DND-41 (cell line): ENCODE data around the gene DAG1.
A peak's percentile ranks its signal among the peaks of the same experiment; 100 is the strongest.

Source experiments
- ATAC-seq: fragments of 200-7000 bp; cut with Tn5 transposase; 3 replicates; pipeline ENCODE4 v1.9.1; 2021; ENCODE audit warnings: low read depth; ENCODE audit not compliant: insufficient read depth
- DNase-seq: peaks from one replicate; pipeline ENCODE4 v3.0.0-alpha.2; 2020
- H2AFZ ChIP-seq: 2 replicates; pipeline ENCODE4 v1.6.0; 2012; ENCODE audit warnings: low read depth, low read length
- H3K27ac ChIP-seq: 2 replicates; pipeline ENCODE4 v1.5.1; 2012; ENCODE audit warnings: low read length, inconsistent platforms
- H3K27me3 ChIP-seq: fragments of 200-600 bp; sonication (generic); 2 replicates; pipeline ENCODE4 v1.6.0; 2012; ENCODE audit warnings: low read length, mild to moderate bottlenecking, inconsistent platforms; ENCODE audit not compliant: insufficient read depth, poor library complexity
- H3K36me3 ChIP-seq: 2 replicates; pipeline ENCODE4 v1.5.1; 2012; ENCODE audit warnings: low read length, inconsistent platforms; ENCODE audit not compliant: insufficient read depth
- H3K4me1 ChIP-seq: 2 replicates; pipeline ENCODE4 v1.5.1; 2012; ENCODE audit warnings: mild to moderate bottlenecking, low read length; ENCODE audit not compliant: insufficient read depth
- H3K4me2 ChIP-seq: 2 replicates; pipeline ENCODE4 v1.6.0; 2012; ENCODE audit warnings: mild to moderate bottlenecking, moderate library complexity, low read length, inconsistent platforms; ENCODE audit not compliant: insufficient read depth
- H3K4me3 ChIP-seq, 2 experiments: fragments of 200-600 bp in 1 of 2; shearing (Covaris generic) in 1 of 2; 2 replicates each; pipeline ENCODE4 v1.5.1; 2012 to 2016; ENCODE audit warnings: inconsistent platforms in 2 of 2, low read length in 2 of 2, mild to moderate bottlenecking in 2 of 2, low read depth in 1 of 2, moderate library complexity in 1 of 2
- H3K79me2 ChIP-seq: 2 replicates; pipeline ENCODE4 v1.6.0; 2012; ENCODE audit warnings: low read length, inconsistent platforms; ENCODE audit not compliant: insufficient read depth
- H3K9ac ChIP-seq: 2 replicates; pipeline ENCODE4 v1.6.0; 2012; ENCODE audit warnings: low read depth, mild to moderate bottlenecking, inconsistent platforms, low read length, moderate library complexity
- H3K9me3 ChIP-seq: 2 replicates; pipeline ENCODE4 v1.5.1; 2012; ENCODE audit warnings: low read length, moderate library complexity, mild to moderate bottlenecking, inconsistent platforms; ENCODE audit not compliant: insufficient read depth, severe bottlenecking
- H4K20me1 ChIP-seq: 2 replicates; pipeline ENCODE4 v1.6.0; 2012; ENCODE audit warnings: low read length; ENCODE audit not compliant: insufficient read depth
- CTCF ChIP-seq: IDR thresholded peaks from 2 replicates; pipeline ENCODE4 v1.5.1; 2012; ENCODE audit warnings: borderline replicate concordance, low read length, moderate library complexity, mild to moderate bottlenecking; ENCODE audit not compliant: poor library complexity, severe bottlenecking; ENCODE audit errors: extremely low read depth
- EZH2 ChIP-seq: IDR thresholded peaks from 3 replicates; pipeline ENCODE4 v1.6.1; 2012; ENCODE audit warnings: borderline replicate concordance, low read depth, mild to moderate bottlenecking, moderate library complexity, low read length, inconsistent platforms; ENCODE audit not compliant: severe bottlenecking

DAG1 gene

GRCh38 chr3:49536875-49537533 lies 66.9 kb downstream of the DAG1 start:
- no peak overlapping the region for H3K4me3 ChIP-seq
- peaks cover 12% of the 10 kb centered on the region for H3K36me3 ChIP-seq
- H3K4me2 ChIP-seq, result no peak overlapping the region
- H4K20me1 ChIP-seq, result peaks cover 13% of the 10 kb centered on the region; the same call in 1 of the 2 replicates
- no peak overlapping the region for H3K9ac ChIP-seq
- H3K9me3 ChIP-seq, result no peaks in the 10 kb centered on the region
- H3K27me3 ChIP-seq, result no peaks in the 10 kb centered on the region
- no peaks in the 10 kb centered on the region for H3K79me2 ChIP-seq
- no peak for TF ChIP-seq EZH2
- no peak for TF ChIP-seq CTCF
- DNase-seq (no peak), ATAC-seq (no peak)
- peaks cover 14% of the 10 kb centered on the region for H3K4me1 ChIP-seq
- H3K27ac ChIP-seq, result no peak overlapping the region
- no peak overlapping the region for H2AFZ ChIP-seq

- Histone ChIP-seq H3K36me3 (no peaks in the 10 kb centered on the region), H3K4me1 (peaks cover 14% of the 10 kb centered on the region), H4K20me1 (0 out of 2 replicates have a peak, but pooled peaks cover 7% of the 10 kb centered on the region), H3K27ac (peak overlapping the region; percentile 23; the same call in 1 of the 2 replicates), H3K9me3 (no peaks in the 10 kb centered on the region), H2AFZ (peak overlapping the region; percentile 76), H3K4me3 (peak overlapping the region; percentile 40 to 56; a peak in 3 of 4 replicates), H3K9ac (peak overlapping the region; percentile 62), H3K79me2 (no peaks in the 10 kb centered on the region), H3K27me3 (no peaks in the 10 kb centered on the region), H3K4me2 (peak overlapping the region; percentile 71)
- TF ChIP-seq CTCF, result peak; percentile 94
- TF ChIP-seq EZH2, result no peak
- DNase-seq, result peak; percentile 86
- ATAC-seq, result peak; percentile 89
These were observed 69.8 kb downstream of the DAG1 start for GRCh38 chr3:49539659-49540560.

GRCh38 chr3:49552087-49552486 lies 82.0 kb downstream of the DAG1 start:
- Histone ChIP-seq H3K36me3 (no peaks in the 10 kb centered on the region), H3K4me2 (no peak overlapping the region), H2AFZ (no peak overlapping the region), H3K79me2 (0 out of 2 replicates have a peak, but pooled peaks cover 2% of the 10 kb centered on the region), H3K9ac (no peak overlapping the region), H3K9me3 (no peaks in the 10 kb centered on the region), H3K4me1 (peaks cover 24% of the 10 kb centered on the region), H3K4me3 (no peak overlapping the region), H3K27ac (no peak overlapping the region), H3K27me3 (peaks cover 6% of the 10 kb centered on the region), H4K20me1 (0 out of 2 replicates have a peak, but pooled peaks cover 5% of the 10 kb centered on the region)
- TF ChIP-seq CTCF (no peak), EZH2 (no peak)
- no peak for DNase-seq
- ATAC-seq, result no peak
